Renal cortex interstitium (tissue), 11 donors: Measurements from ENCODE around the gene GPC2. TPM values are rescaled to one million over a fixed set of nuclear protein-coding genes. Genes with fewer than 3 reads are reported as not detected.
A peak's percentile ranks its signal among the peaks of the same experiment; 100 is the strongest.
"Not testable (repeated sequence)": the region's sequence is repeated elsewhere in the genome, so short reads cannot be mapped to it uniquely, and the experiment has no call there.

Source experiments
- DNase-seq, 11 donors: peaks; one replicate each; pipeline ENCODE4 v3.0.0-alpha.2; 2013; ENCODE audit warnings: low read depth in 9 of 11, low spot score in 4 of 11; ENCODE audit errors: extremely low read depth in 1 of 11
- polyA plus RNA-seq, 3 donors: library from polyadenylated mRNA; unstranded; fragments of 120-200 nt; gene quantifications; one replicate each; pipeline ENCODE4 v1.2.1, GENCODE V29; 2013; ENCODE audit not compliant: insufficient read length in 3 of 3

The GPC2 gene
- polyA plus RNA-seq, 3 donors = 9.4 to 14.5 (median 14.0) TPM

DNA sequence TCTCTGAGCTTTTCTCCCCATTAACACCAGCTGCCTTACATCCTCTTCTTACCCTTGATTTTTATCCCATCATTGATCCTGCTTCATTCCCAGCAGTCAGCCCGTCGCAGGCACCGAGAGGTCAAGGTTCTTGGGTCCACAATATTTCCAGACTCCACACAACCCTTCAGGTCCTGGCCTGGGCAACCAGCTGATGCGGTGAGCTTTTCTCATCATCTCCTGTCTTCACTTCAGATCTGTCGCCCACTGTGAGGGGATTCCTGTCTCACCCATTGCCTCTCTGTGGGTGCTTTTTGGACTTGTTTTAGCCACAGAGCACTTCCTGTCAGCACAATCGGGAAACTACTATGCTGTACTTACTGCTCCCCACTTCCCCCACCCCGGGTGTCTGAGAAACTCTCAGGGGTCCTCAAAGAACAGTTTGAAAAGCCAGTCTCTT lies 34.2 kb upstream of the GPC2 start:
- no peak for DNase-seq

DNA sequence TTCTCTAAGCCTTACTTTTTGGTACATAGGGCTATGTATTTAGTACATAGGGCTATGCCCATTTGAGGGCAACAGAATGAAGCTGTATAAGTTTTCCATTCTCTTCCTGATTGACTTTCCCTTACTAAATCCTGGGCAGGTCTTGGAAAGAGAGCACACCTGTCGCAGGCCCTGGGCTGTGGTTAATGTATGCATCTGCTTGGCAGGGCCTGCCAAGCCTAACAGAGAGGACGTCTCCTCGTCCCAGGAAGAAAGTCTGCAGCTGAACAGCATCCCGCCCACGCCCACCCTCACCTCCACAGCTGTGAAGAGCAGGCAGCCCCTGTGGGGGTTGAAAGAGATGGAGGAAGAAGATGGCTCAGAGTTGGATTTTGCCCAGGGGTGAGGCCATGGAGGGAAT lies 33.6 kb upstream of the GPC2 start:
- DNase-seq = no peak

DNA sequence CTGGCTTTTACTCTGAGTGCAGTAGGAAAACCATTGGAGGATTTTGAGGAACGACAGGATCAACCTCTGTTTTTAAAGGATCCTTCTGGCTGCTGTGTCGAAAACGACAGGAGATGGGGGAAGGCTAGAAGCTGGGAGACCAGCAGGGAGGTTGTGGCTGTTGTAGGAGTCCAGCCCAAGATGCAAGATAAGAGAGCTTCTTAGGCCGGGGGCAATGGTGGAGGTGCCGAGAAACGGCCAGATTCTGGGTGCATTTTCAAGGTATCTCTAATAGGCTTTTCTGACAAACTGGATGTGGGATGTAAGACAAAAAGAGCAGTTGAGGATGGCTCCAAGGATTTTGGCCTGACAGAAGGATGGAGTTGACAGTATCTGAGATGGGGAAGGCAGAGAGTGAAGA lies 32.3 kb upstream of the GPC2 start:
- no peak for DNase-seq

DNA sequence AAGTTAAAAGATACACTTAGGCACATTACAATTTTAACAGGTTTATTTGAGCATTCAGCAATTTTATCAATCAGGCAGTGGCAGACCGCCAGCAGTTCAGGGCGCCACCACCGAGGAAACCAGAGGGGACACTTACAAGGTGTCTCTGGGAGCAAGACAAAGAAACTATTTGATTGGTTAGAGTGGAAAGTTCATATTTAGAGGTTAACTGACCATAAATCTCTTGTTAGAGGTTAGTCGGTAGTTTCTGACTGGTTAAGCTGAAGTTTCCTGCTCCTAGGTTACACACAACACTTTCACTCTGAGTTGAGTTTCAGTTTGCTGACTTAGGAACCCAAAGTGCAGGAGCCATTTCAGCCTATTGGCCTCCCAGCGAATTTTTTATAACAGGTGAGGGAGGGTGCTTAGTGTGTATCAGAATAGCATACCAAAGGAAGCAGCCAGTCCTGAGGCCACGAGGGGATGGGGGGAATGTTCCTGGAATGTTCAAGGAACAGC lies 31.8 kb upstream of the GPC2 start:
- DNase-seq = peak in 8 of 11 donors; percentile 31 to 68 (median 44)

DNA sequence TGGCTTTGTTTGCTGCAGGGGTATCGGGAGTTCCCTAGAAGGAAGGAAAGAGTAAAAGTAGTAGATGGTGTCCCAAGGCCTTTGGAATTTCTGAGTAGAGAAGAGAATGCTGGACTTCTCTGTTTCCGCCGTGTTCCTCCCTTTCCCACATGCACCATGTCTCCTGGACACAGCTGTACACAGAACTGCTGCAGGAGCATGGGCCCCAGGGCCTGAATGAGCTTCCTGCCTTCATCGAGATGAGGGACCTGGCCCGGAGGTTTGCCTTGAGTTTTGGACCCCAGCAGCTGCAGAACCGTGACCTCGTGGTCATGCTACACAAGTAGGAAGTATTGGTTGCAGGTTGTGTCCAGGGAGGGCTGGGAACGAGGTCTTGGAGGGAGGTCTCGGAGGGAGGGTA lies 27.3 kb upstream of the GPC2 start:
- DNase-seq = no peak

DNA sequence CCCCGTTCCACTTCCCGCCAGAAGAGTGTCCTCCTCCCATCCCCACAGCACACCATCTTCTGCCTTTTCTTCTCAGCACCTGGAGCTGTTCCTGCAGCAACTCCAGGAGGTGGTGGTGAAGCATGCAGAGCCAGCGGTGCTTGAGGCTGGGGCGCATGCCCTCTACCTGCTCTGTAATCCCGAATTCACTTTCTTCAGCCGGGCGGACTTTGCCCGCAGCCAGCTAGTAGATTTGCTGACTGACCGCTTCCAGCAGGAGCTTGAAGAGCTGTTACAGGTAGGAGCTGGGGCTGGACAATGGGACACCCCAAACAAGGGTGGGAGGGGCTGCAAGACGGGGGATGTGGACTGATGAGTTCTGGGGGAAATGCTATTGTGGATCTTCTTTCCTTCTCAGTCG lies 23.5 kb upstream of the GPC2 start:
- DNase-seq = no peak

DNA sequence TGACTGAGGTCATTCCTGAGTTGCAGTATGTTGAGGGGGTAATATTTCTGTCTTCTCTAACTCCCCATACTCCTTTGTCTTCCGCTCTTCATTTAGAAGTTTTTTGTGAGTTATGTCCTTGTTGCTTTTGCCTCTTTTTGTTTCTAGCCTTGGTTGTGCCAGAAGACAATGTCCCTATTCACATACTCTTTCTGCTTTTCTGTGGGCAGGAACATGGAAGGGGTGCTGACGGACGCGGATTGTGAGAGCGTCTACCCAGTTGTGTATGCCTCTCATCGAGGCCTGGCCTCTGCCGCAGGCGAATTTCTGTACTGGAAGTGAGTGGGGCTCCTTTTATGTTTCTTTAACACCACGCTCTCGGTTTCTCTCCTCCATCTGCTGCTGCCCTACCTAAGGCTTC lies 21.1 kb upstream of the GPC2 start:
- DNase-seq = no peak

DNA sequence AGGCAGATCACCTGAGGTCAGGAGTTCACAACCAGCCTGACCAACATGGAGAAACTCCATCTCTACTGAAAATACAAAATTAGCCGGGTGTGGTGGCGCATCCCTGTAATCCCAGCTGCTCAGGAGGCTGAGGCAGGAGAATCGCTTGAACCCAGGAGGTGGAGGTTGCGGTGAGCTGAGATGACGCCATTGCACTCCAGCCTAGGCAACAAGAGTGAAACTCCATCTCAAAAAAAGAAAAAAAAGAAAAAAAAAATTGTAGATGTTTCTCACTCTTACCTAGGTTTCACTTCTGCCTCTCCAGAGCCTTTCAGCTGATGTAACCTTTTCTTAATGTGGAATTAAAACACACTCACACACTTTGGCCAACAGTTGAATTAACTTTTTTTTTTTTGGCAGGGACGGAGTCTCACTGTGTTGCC lies 18.7 kb upstream of the GPC2 start:
- not testable (repeated sequence) for DNase-seq

DNA sequence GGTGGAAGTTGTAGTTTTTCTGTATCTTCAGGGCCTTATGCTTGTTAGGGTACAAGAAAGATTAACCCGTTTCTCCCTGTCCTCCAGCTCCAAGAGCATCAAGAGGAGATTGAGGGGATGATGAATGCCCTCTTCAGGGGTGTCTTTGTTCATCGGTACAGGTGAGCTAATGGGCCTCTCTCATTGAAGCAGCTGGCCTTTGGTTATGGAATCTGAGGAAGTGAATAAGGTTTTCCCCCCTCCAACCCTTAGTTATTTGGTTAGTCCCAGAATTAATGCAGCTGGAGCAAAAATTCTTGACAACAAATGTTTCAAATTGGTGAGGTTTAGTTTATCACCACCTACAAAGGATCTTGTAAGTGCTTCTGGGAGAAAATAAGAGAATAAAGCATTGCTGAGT lies 18.0 kb upstream of the GPC2 start:
- DNase-seq = no peak

DNA sequence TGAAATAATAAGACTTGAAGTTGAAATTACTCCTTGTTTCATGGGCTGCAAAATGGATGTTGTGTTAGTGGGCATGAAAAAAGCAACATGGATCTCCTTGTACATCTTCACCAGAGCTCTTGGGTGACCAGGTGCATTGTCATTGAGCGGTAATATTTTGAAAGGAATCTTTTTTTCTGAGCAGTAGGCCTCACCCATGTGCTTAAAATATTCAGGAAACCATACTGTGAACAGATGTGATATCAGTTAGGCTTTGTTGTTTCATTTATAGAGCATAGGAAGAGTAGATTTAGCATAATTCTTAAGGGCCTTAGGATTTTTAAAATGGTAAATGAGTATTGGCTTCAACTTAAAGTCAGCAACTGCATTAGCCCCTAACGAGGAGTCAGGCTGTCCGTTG lies 15.8 kb upstream of the GPC2 start:
- no peak for DNase-seq

DNA sequence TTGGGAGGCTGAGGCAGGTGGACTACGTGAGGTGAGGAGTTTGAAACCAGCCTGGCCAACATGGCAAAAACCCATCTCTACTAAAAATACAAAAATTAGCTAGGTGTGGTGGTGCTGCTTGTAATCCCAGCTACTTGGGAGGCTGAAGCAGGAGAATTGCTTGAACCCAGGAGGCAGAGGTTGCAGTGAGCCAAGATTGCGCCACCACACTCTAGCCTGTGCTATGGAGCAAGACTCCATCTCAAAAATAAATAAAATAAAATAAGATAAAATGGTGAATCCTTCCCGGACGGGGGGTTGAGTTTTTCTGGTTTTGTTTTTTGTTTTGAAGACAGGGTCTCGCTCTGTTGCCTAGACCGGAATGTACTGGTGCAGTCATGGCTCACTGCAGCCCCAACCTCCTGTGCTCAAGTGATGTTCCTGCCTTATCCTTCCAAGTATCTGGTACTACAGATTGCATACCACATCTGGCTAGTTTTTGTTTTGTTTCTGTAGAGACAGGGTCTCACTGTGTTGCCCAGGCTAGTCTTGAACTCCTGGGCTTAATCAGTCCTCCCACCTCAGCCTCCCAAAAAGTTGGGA lies 15.2 kb upstream of the GPC2 start:
- not testable (repeated sequence) for DNase-seq

DNA sequence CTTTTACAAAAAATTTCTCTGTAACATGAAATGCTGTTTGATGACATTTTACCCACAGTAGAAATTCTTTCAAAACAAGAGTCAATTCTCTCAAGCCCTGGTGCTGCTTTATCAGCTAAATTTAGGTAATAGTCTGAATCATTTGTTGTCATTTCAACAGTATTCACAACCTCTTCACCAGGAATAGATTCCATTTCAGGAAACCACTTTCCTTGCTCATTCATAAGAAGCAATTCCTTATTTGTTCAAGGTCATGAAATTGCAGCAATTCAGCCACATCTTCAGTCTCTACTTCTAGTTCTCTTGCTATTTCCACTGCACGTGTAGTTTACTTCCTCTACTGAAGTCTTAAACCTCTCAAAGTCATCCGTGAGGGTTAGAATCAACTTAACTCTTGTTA lies 14.6 kb upstream of the GPC2 start:
- no peak for DNase-seq

DNA sequence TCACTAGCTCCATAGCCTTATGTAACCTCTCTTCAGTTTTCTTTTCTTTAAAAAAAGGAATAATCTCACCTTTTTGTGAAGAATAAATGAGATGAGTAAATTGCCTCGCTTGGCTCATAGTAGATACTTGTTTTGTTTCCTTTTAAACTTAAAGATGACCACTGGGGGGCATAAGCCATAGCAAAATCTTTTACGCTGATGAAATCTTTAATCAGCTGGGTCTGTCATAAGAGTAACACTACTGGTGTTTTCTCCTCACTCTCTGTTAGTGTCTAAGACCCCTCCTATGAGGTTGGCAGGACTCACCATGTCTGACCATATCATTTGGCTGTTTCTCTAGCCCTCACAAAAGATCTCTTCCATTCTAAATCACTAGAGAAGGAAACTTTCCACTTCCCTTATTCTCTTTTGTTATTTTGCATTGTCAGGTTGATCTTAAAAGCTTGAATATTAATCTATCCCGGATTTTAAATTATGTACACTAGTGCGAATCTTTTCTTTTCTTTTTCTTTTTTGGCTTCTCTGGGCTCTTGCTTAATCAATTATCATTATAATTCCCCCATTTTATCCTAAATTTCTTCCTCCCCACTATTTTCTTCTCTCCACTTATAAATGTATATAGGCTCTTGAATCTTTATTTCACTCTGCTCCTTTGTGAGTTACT lies 13.0 kb upstream of the GPC2 start:
- no peak for DNase-seq

DNA sequence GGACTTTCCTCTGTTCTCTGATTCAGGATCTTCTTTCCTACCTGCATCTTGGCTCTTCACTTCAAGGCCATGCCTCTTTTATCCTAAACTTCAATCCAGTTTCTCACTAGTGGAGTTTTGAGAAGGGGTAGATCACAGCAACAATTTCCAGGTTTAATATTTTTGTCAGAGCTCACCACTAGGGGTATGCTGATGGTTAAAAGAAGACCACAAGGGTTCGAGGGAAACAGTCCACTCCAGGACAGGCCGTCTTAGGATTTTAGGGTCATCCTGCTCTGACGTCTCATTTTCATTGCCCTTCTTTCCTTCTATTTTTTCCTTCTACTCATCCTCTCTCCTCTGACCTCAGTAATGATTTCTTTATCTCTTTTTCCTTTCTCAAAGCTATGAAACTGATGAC lies 11.9 kb upstream of the GPC2 start:
- DNase-seq = no peak

DNA sequence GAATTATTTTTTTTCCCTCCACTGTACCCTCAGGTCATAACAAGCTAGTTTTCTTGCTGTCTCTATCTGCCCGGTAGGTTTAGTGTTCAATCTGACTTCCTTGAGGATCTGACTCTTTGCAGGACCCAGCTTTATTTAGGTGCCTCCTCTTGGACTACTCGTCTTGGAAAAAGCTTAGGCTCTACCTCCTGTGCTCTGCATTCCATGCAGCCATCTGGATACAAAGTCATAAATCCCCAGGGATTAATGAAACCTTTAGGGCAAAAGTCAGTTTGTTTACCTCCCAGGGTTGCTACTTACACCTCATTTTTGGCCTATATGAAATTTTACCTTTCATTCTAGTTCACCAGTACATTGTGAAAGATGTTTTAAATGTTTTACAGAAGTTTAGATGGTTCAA lies 8.5 kb upstream of the GPC2 start:
- no peak for DNase-seq

DNA sequence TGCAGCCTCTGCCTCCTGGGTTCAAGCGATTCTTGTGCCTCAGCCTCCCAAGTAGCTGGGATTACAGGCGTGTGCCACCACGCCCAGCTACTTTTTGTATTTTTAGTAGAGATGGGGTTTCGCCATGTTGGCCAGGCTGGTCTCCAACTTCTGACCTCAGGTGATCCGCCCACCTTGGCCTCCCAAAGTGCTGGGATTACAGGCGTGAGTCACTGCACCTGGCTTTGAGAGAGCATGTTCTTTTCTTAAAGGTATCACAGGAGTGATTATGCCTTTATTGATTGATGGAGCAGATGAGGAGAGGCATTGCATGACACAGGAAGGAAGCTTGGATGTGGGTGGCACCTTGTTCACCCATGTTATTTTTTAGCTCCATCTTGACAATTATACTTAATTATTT lies 5.9 kb upstream of the GPC2 start:
- not testable (repeated sequence) for DNase-seq

DNA sequence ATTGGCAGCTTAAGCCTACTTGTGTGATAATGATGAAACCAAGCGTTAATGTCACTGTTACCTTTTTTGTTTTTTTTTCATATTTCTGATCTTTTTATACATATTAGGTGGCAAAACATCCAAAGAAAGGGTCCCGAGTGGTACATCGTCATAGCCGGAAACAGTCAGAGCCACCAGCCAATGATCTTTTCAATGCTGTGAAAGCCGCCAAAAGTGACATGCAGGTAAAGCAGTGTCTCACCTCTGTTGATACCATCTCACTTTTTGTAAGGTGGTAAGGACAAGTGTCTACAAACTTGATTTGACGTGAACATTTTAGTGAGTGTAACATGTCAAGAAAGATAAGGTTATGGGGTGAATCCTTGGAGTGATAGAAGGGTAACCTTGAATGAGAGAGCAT lies 5.4 kb upstream of the GPC2 start:
- DNase-seq = not testable (repeated sequence)

DNA sequence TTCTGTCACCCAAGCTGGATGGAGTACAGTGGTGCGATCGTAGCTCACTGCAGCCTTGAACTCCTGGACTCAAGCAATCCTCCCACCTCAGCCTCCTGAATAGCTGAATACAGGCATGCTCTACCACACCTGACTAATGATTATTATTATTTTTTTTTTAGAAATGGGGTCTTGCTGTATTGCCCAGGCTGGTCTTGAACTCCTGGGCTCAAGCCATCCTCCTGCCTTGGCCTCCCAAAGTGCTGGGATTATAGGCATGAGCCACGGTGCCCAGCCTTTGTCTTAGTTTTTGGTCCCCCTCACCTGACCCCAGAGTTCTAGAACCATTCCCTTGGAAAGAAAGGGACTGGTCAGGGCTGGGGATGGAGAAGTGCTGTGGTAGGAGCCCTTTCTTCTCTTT lies 2.9 kb upstream of the GPC2 start:
- not testable (repeated sequence) for DNase-seq

DNA sequence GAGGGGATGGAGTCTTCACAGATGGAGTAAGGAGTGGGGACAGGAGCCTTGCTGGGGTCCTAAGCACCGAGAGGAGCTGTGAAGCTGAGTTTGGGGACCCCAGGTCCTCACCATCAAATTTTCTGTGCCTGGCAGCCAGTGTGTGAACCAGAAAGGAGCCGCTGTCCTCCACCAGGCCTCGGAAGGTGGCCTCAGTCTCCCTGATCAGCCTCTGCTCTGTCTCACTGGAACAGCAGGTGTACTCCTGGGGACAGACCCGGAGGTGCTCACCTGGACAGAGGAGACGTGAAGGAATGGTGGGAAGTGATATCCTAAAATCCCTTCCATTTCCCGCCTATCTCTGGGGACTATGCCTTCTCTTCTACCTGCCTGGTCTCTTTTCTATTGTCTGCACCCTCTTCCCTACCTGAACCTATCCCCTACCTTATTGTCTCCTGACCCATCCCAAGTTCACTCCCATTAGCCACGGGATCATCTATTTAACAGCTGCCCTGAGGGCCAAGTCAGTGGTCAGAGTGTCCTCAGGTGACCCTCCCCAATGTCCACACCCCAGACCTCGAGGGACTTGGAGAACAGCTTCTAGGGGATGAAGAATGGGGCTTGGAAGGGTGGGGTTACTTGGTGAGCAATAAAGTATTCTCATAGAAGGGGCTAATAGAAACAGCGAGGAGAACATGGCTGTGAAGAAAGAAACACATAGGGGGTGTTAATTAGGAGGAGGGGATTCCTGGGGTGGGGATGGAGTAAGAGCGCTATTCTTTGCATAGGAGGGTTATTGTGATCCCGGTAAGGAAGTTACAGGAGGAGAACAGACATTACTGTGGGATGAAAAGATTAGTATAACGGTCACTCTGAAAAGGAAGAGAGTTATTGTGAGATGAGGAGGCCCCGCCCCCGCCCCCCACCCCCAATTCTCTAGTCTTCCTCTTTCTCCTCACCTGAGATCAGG lies 811 bp downstream of the GPC2 start:
- no peak for DNase-seq
